HG03432 (cell line): ENCODE results near the gene PKNOX2.

Experiments
- ATAC-seq: cut with Tn5 transposase; IDR thresholded peaks from one replicate; pipeline ENCODE4 v1.9.1; 2021; ENCODE audit warnings: mild to moderate bottlenecking, moderate library complexity; ENCODE audit not compliant: unreplicated experiment

The PKNOX2 gene

GRCh38 chr11:125164422-125165110, at the start of gene PKNOX2:
TSS of gene PKNOX2 (plus strand) at chr11:125164751. CDS start at chr11:125351306, 186,555 bp downstream.
- peak; percentile 55 for ATAC-seq

GRCh38 chr11:125117429-125117828, 47.1 kb upstream of the PKNOX2 start:
- ATAC-seq: no peak

GRCh38 chr11:125123194-125123946, 41.2 kb upstream of the PKNOX2 start:
- no peak for ATAC-seq

GRCh38 chr11:125123947-125124617, 40.5 kb upstream of the PKNOX2 start:
- peak; percentile 75 for ATAC-seq

- ATAC-seq: no peak
Observed at GRCh38 chr11:125124618-125124992, 39.9 kb upstream of the PKNOX2 start.

- ATAC-seq: no peak
Observed at GRCh38 chr11:125128450-125128849, 36.1 kb upstream of the PKNOX2 start.

GRCh38 chr11:125129316-125129993, 35.1 kb upstream of the PKNOX2 start:
- no peak for ATAC-seq

GRCh38 chr11:125132071-125132470, 32.5 kb upstream of the PKNOX2 start:
- ATAC-seq: no peak

- ATAC-seq: no peak
Observed at GRCh38 chr11:125132596-125132995, 32.0 kb upstream of the PKNOX2 start.

GRCh38 chr11:125136001-125136400, 28.6 kb upstream of the PKNOX2 start:
- no peak for ATAC-seq

GRCh38 chr11:125138966-125139365, 25.6 kb upstream of the PKNOX2 start:
- ATAC-seq: no peak

- ATAC-seq: no peak
Observed at GRCh38 chr11:125139778-125140177, 24.8 kb upstream of the PKNOX2 start.

GRCh38 chr11:125140233-125140632, 24.3 kb upstream of the PKNOX2 start:
- no peak for ATAC-seq

GRCh38 chr11:125141178-125141577, 23.4 kb upstream of the PKNOX2 start:
- ATAC-seq: no peak

GRCh38 chr11:125141686-125142535, 22.6 kb upstream of the PKNOX2 start:
- peak; percentile 83 for ATAC-seq

GRCh38 chr11:125146232-125146631, 18.3 kb upstream of the PKNOX2 start:
- no peak for ATAC-seq

GRCh38 chr11:125147280-125147679, 17.3 kb upstream of the PKNOX2 start:
- ATAC-seq: no peak

- no peak for ATAC-seq
Observed at GRCh38 chr11:125148011-125148410, 16.5 kb upstream of the PKNOX2 start.

GRCh38 chr11:125148743-125149142, 15.8 kb upstream of the PKNOX2 start:
- ATAC-seq: no peak

- ATAC-seq: no peak
Observed at GRCh38 chr11:125153837-125154236, 10.7 kb upstream of the PKNOX2 start.
